HepG2 (cell line): ENCODE data around the gene NDUFS2. TPM values are rescaled to one million over a fixed set of nuclear protein-coding genes. Genes with fewer than 3 reads are reported as not detected.

Experiments used
- GFI1 ChIP-seq: sonication (generic); formaldehyde crosslinking; IDR thresholded peaks from 2 replicates; pipeline ENCODE4 v1.5.0; 2020; ENCODE audit warnings: missing genetic modification reagents, mild to moderate bottlenecking, borderline replicate concordance
- KMT2A ChIP-seq: sonication (generic); formaldehyde crosslinking; IDR thresholded peaks from 2 replicates; pipeline ENCODE4 v1.4.0; 2020; ENCODE audit warnings: missing genetic modification reagents
- NR2C2 ChIP-seq: sonication (generic); formaldehyde crosslinking; IDR thresholded peaks from 2 replicates; pipeline ENCODE4 v1.4.0; 2020; ENCODE audit warnings: missing genetic modification reagents, mild to moderate bottlenecking, moderate library complexity, borderline replicate concordance
- RFX5 ChIP-seq: IDR thresholded peaks from 2 replicates; pipeline ENCODE4 v1.6.1; 2011; ENCODE audit warnings: low read depth, low read length, improper control_type of control experiment
- SIN3B ChIP-seq: fragments of 150-350 bp; IDR thresholded peaks from 2 replicates; pipeline ENCODE4 v1.6.1; 2014; ENCODE audit warnings: low read length
- SIX1 ChIP-seq: sonication (generic); formaldehyde crosslinking; IDR thresholded peaks from 2 replicates; pipeline ENCODE4 v1.4.0; 2020; ENCODE audit warnings: missing genetic modification reagents, borderline replicate concordance
- SMARCC2 ChIP-seq: fragments of 450-650 bp; IDR thresholded peaks from 2 replicates; pipeline ENCODE4 v1.6.1; 2017; ENCODE audit warnings: antibody characterized with exemption, mild to moderate bottlenecking
- SOX6 ChIP-seq, 2 experiments: fragments of 450-650 bp in 1 of 2; sonication (generic) in 1 of 2; formaldehyde crosslinking in 1 of 2; IDR thresholded peaks; 2 replicates each; pipeline versions ENCODE4 v1.4.0 to v1.6.1; 2017 to 2020; ENCODE audit warnings: antibody characterized with exemption in 1 of 2, mild to moderate bottlenecking in 1 of 2, missing genetic modification reagents in 1 of 2
- ZNF207 ChIP-seq: fragments of 450-650 bp; IDR thresholded peaks from 2 replicates; pipeline ENCODE4 v1.6.1; 2016; ENCODE audit warnings: antibody characterized with exemption, borderline replicate concordance
- ZNF230 ChIP-seq: sonication (generic); formaldehyde crosslinking; IDR thresholded peaks from 2 replicates; pipeline ENCODE4 v1.4.0; 2020; ENCODE audit warnings: mild to moderate bottlenecking, missing genetic modification reagents
- ZNF329 ChIP-seq: sonication (generic); formaldehyde crosslinking; IDR thresholded peaks from 2 replicates; pipeline ENCODE4 v1.9.0; 2021; ENCODE audit warnings: low read depth, mild to moderate bottlenecking, missing genetic modification reagents
- ZNF558 ChIP-seq: sonication (generic); formaldehyde crosslinking; IDR thresholded peaks from 2 replicates; pipeline ENCODE4 v1.9.0; 2022; ENCODE audit warnings: mild to moderate bottlenecking, missing genetic modification reagents, borderline replicate concordance
- ZNF674 ChIP-seq: sonication (generic); formaldehyde crosslinking; IDR thresholded peaks from 2 replicates; pipeline ENCODE4 v1.5.0; 2020; ENCODE audit warnings: low read depth, mild to moderate bottlenecking, missing genetic modification reagents
- ZNF780A ChIP-seq: sonication (generic); formaldehyde crosslinking; IDR thresholded peaks from 2 replicates; pipeline ENCODE4 v1.8.0; 2022; ENCODE audit warnings: mild to moderate bottlenecking, missing genetic modification reagents, moderate library complexity
- ZNF879 ChIP-seq: sonication (generic); formaldehyde crosslinking; IDR thresholded peaks from 2 replicates; pipeline ENCODE4 v1.8.1; 2023; ENCODE audit warnings: missing genetic modification reagents
- polyA plus RNA-seq, 8 experiments: library from polyadenylated mRNA; depleted of rRNA in 3 of 8; stranded (reverse) in 7 of 8; unstranded in 1 of 8; fragments of >200 nt; fragmentation: Illumina TruSeq in 4 of 8; extraction: Trizol in 4 of 8; gene quantifications; 2 replicates each; pipeline versions ENCODE4 v1.2.1 to v1.2.3, GENCODE V29; 2011 to 2016; ENCODE audit warnings: low read depth in 4 of 8, missing spikeins in 1 of 8, mixed read lengths in 1 of 8; ENCODE audit not compliant: insufficient read depth in 1 of 8
- total RNA-seq, 5 experiments: library from RNA; depleted of rRNA; stranded (reverse); fragments of >200 nt; fragmentation: Illumina TruSeq; extraction: Trizol; gene quantifications; 2 replicates each; pipeline ENCODE4 v1.2.3, GENCODE V29; 2016; ENCODE audit warnings: low read depth in 1 of 5
- TF ChIP-seq, protein P1 (sequence below): sonication (generic); formaldehyde crosslinking; IDR thresholded peaks from 2 replicates; pipeline ENCODE4 v1.8.0; 2022; ENCODE audit warnings: missing genetic modification reagents, mild to moderate bottlenecking, moderate library complexity, borderline replicate concordance
- TF ChIP-seq, protein P2 (sequence below): sonication (generic); formaldehyde crosslinking; IDR thresholded peaks from 2 replicates; pipeline ENCODE4 v1.4.0; 2020; ENCODE audit warnings: missing genetic modification reagents, mild to moderate bottlenecking, borderline replicate concordance
- TF ChIP-seq, protein P3 (sequence below): IDR thresholded peaks from 2 replicates; pipeline ENCODE4 v1.6.1; 2016; ENCODE audit warnings: mild to moderate bottlenecking
- TF ChIP-seq, protein P4 (sequence below): sonication (generic); formaldehyde crosslinking; IDR thresholded peaks from 2 replicates; pipeline ENCODE4 v1.5.0; 2020; ENCODE audit warnings: missing genetic modification reagents
- TF ChIP-seq, protein P5 (sequence below): sonication (generic); formaldehyde crosslinking; IDR thresholded peaks from 2 replicates; pipeline ENCODE4 v1.4.0; 2020; ENCODE audit warnings: missing genetic modification reagents, borderline replicate concordance

The NDUFS2 gene
- total and polyA plus RNA-seq, 2 of the 13 experiments (the other 11 are each of a cell fraction or from before 2014, with no cell fraction given) = 89.9 to 118 TPM

DNA sequence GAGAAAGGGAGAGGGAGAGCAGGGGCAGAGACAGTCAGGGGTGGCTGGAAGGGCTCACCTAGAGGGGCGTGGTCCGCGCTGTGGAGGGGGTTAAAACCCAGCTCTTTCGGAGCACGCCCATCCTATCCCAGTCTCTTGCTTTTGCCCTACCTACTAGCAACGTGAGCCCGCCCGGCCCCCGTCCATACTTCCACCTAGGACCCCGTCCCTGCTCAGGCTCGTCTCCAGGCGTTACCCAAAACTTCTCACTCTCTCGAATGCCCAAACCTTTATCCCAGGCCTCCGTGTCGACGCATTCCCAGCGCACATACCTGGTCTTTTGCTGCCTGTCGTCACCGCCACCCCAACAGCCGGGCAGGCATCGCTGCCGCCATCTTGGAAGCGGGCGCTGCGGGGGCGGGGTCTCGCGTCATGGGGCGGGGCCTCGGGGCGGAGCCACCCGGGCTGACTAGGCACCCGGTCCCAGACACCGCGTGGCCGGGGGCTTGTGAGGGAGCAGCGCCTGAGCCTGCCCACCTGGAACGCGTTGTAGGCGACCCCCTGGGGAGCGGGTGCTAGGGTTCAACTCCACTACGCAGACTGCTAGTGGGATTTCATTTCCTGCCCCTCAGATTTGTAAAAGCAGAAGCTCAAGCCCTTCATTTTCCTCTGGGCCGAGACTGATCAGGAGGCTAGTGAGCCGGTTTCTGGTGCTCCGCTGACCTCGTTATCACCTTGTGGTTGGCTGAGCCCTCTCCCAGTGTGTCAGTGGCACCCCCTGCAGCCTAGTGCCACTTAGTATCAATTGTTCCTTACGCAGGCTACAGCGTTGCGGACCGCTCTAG, 24.8 kb upstream of the NDUFS2 start, which contains the start of gene B4GALT3 (continued):
- TF ChIP-seq GFI1 (no peak), ZNF558 (CRISPR knock-in tag) (peak; percentile 77; the same call in 1 of the 2 replicates), ZNF207 (no peak), ZNF329 (CRISPR knock-in tag) (no peak), ZNF780A (CRISPR knock-in tag) (no peak), ZNF674 (CRISPR knock-in tag) (no peak), SIX1 (CRISPR knock-in tag) (peak; percentile 35; the same call in 1 of the 2 replicates), ZNF230 (peak; percentile 89), ZNF879 (CRISPR knock-in tag) (peak; percentile 86), SOX6 (IDR thresholded peaks at IDR 0.05) (no peak), SOX6 (CRISPR knock-in tag; IDR thresholded peaks at IDR 0.05) (peak; percentile 83), NR2C2 (peak; percentile 78), SIN3B (no peak; the same call in 1 of the 2 replicates), RFX5 (no peak), SMARCC2 (no peak), KMT2A (CRISPR knock-in tag) (peak; percentile 69; the same call in 1 of the 2 replicates)
- TF ChIP-seq, protein P1, sequence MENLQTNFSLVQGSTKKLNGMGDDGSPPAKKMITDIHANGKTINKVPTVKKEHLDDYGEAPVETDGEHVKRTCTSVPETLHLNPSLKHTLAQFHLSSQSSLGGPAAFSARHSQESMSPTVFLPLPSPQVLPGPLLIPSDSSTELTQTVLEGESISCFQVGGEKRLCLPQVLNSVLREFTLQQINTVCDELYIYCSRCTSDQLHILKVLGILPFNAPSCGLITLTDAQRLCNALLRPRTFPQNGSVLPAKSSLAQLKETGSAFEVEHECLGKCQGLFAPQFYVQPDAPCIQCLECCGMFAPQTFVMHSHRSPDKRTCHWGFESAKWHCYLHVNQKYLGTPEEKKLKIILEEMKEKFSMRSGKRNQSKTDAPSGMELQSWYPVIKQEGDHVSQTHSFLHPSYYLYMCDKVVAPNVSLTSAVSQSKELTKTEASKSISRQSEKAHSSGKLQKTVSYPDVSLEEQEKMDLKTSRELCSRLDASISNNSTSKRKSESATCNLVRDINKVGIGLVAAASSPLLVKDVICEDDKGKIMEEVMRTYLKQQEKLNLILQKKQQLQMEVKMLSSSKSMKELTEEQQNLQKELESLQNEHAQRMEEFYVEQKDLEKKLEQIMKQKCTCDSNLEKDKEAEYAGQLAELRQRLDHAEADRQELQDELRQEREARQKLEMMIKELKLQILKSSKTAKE (CRISPR knock-in tag) = 0 out of 2 replicates have a peak, but pooled peaks have one; percentile 33
- TF ChIP-seq, protein P2, sequence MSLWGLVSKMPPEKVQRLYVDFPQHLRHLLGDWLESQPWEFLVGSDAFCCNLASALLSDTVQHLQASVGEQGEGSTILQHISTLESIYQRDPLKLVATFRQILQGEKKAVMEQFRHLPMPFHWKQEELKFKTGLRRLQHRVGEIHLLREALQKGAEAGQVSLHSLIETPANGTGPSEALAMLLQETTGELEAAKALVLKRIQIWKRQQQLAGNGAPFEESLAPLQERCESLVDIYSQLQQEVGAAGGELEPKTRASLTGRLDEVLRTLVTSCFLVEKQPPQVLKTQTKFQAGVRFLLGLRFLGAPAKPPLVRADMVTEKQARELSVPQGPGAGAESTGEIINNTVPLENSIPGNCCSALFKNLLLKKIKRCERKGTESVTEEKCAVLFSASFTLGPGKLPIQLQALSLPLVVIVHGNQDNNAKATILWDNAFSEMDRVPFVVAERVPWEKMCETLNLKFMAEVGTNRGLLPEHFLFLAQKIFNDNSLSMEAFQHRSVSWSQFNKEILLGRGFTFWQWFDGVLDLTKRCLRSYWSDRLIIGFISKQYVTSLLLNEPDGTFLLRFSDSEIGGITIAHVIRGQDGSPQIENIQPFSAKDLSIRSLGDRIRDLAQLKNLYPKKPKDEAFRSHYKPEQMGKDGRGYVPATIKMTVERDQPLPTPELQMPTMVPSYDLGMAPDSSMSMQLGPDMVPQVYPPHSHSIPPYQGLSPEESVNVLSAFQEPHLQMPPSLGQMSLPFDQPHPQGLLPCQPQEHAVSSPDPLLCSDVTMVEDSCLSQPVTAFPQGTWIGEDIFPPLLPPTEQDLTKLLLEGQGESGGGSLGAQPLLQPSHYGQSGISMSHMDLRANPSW = peak; percentile 57; the same call in 1 of the 2 replicates
- TF ChIP-seq, protein P3, sequence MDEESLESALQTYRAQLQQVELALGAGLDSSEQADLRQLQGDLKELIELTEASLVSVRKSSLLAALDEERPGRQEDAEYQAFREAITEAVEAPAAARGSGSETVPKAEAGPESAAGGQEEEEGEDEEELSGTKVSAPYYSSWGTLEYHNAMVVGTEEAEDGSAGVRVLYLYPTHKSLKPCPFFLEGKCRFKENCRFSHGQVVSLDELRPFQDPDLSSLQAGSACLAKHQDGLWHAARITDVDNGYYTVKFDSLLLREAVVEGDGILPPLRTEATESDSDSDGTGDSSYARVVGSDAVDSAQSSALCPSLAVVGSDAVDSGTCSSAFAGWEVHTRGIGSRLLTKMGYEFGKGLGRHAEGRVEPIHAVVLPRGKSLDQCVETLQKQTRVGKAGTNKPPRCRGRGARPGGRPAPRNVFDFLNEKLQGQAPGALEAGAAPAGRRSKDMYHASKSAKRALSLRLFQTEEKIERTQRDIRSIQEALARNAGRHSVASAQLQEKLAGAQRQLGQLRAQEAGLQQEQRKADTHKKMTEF (CRISPR knock-in tag) = peak; percentile 87
- TF ChIP-seq, protein P4, sequence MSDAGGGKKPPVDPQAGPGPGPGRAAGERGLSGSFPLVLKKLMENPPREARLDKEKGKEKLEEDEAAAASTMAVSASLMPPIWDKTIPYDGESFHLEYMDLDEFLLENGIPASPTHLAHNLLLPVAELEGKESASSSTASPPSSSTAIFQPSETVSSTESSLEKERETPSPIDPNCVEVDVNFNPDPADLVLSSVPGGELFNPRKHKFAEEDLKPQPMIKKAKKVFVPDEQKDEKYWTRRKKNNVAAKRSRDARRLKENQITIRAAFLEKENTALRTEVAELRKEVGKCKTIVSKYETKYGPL = peak; percentile 37; the same call in 1 of the 2 replicates
- TF ChIP-seq, protein P5, sequence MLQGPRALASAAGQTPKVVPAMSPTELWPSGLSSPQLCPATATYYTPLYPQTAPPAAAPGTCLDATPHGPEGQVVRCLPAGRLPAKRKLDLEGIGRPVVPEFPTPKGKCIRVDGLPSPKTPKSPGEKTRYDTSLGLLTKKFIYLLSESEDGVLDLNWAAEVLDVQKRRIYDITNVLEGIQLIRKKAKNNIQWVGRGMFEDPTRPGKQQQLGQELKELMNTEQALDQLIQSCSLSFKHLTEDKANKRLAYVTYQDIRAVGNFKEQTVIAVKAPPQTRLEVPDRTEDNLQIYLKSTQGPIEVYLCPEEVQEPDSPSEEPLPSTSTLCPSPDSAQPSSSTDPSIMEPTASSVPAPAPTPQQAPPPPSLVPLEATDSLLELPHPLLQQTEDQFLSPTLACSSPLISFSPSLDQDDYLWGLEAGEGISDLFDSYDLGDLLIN (CRISPR knock-in tag) = no peak
